ENCODE measurements around the gene PMEL.

PMEL gene

GRCh38 chr12:55974308-55974730 lies 8.5 kb upstream of the PMEL start:
- H3K36me3 ChIP-seq (ENCODE audit: low read depth): peaks cover 42% of the 10 kb centered on the region
- peak overlapping the region; percentile 86 for H3K27ac ChIP-seq (ENCODE audit: poor library complexity, severe bottlenecking)
- no peaks in the 10 kb centered on the region for H3K27me3 ChIP-seq (ENCODE audit: insufficient read depth, poor library complexity, severe bottlenecking)
- peak overlapping the region; percentile 86 for H3K4me3 ChIP-seq (ENCODE audit: severe bottlenecking)
- ATAC-seq (ENCODE audit: low read depth) (peak; percentile 30), DNase-seq (ENCODE audit: low spot score) (no peak)
- H3K4me1 ChIP-seq (ENCODE audit: insufficient read depth, poor library complexity, severe bottlenecking): peaks cover 11% of the 10 kb centered on the region
- no peaks in the 10 kb centered on the region for H3K9me3 ChIP-seq (ENCODE audit: severe bottlenecking)
- TF ChIP-seq CTCF (IDR thresholded peaks at IDR 0.05; ENCODE audit: poor library complexity, severe bottlenecking): no peak

- Histone ChIP-seq H3K36me3 (ENCODE audit: low read depth) (peaks cover 43% of the 10 kb centered on the region), H3K27ac (ENCODE audit: poor library complexity, severe bottlenecking) (peak within 1 kb of the TSS; percentile 86), H3K4me3 (ENCODE audit: severe bottlenecking) (peak within 1 kb of the TSS; percentile 86), H3K9me3 (ENCODE audit: severe bottlenecking) (no peaks in the 10 kb centered on the region), H3K4me1 (ENCODE audit: insufficient read depth, poor library complexity, severe bottlenecking) (peaks cover 11% of the 10 kb centered on the region), H3K27me3 (ENCODE audit: insufficient read depth, poor library complexity, severe bottlenecking) (no peaks in the 10 kb centered on the region)
- ATAC-seq (ENCODE audit: low read depth) (peak; percentile 91), DNase-seq (ENCODE audit: low spot score) (peak; percentile 100)
- TF ChIP-seq CTCF (IDR thresholded peaks at IDR 0.05; ENCODE audit: poor library complexity, severe bottlenecking): no peak
Measured at GRCh38 chr12:55973599-55974307, 7.9 kb upstream of the PMEL start, which contains the start of gene RAB5B. TSS of gene RAB5B (plus strand) at chr12:55974078. CDS start at chr12:55986961, 12,883 bp downstream.

- Histone ChIP-seq H3K36me3 (ENCODE audit: low read depth) (peaks cover 45% of the 10 kb centered on the region), H3K4me3 (ENCODE audit: severe bottlenecking) (peak overlapping the region; percentile 33), H3K27me3 (ENCODE audit: insufficient read depth, poor library complexity, severe bottlenecking) (no peaks in the 10 kb centered on the region), H3K9me3 (ENCODE audit: severe bottlenecking) (no peaks in the 10 kb centered on the region), H3K27ac (ENCODE audit: poor library complexity, severe bottlenecking) (peak overlapping the region; percentile 86), H3K4me1 (ENCODE audit: insufficient read depth, poor library complexity, severe bottlenecking) (peaks cover 12% of the 10 kb centered on the region)
- TF ChIP-seq CTCF (IDR thresholded peaks at IDR 0.05; ENCODE audit: poor library complexity, severe bottlenecking): no peak
- no peak for DNase-seq (ENCODE audit: low spot score)
- ATAC-seq (ENCODE audit: low read depth): no peak
Measured at GRCh38 chr12:55972911-55973598, 7.2 kb upstream of the PMEL start.

DNA sequence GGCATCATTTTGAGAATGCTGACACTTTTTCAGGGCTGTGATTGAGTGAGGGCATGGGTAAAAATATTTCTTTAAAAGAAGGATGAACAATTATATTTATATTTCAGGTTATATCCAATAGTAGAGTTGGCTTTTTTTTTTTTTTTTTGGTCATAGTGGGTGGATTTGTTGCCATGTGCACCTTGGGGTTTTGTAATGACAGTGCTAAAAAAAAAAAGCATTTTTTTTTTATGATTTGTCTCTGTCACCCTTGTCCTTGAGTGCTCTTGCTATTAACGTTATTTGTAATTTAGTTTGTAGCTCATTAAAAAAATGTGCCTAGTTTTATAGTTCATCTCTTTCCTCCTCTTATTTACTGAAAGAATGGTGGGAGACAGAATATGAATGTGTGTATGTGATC lies 6.6 kb upstream of the PMEL start:
- Histone ChIP-seq H3K4me3 (ENCODE audit: severe bottlenecking) (peak overlapping the region; percentile 33), H3K9me3 (ENCODE audit: severe bottlenecking) (no peaks in the 10 kb centered on the region), H3K27ac (ENCODE audit: poor library complexity, severe bottlenecking) (peak overlapping the region; percentile 86), H3K27me3 (ENCODE audit: insufficient read depth, poor library complexity, severe bottlenecking) (no peaks in the 10 kb centered on the region), H3K4me1 (ENCODE audit: insufficient read depth, poor library complexity, severe bottlenecking) (peaks cover 15% of the 10 kb centered on the region), H3K36me3 (ENCODE audit: low read depth) (peaks cover 47% of the 10 kb centered on the region)
- no peak for TF ChIP-seq CTCF (IDR thresholded peaks at IDR 0.05; ENCODE audit: poor library complexity, severe bottlenecking)
- DNase-seq (ENCODE audit: low spot score): no peak
- ATAC-seq (ENCODE audit: low read depth): no peak
